Heart right ventricle (tissue), 16 donors: ENCODE measurements around the gene GPR12. TPM values are rescaled to one million over a fixed set of nuclear protein-coding genes. Genes with fewer than 3 reads are reported as not detected.

Experiments
- ATAC-seq, 8 donors: fragments of 200-7000 bp; cut with Tn5 transposase; one replicate each; pipeline ENCODE4 v1.9.1; 2020; ENCODE audit warnings: mild to moderate bottlenecking in 8 of 8, moderate library complexity in 8 of 8, moderate number of reproducible peaks in 1 of 8
- DNase-seq, 2 donors: peaks; one replicate each; pipeline ENCODE4 v3.0.0-alpha.2; 2020
- H3K27ac ChIP-seq, 10 donors: fragments of 200-600 bp; sonication (generic) in 2 of 10; one replicate each; pipeline versions ENCODE4 v1.5.0 to v1.8.0; 2020 to 2022; ENCODE audit warnings: mild to moderate bottlenecking in 3 of 10
- H3K27me3 ChIP-seq, 7 donors: fragments of 200-600 bp; one replicate each; pipeline ENCODE4 v1.8.0; 2021 to 2022; ENCODE audit warnings: mild to moderate bottlenecking in 2 of 7
- H3K36me3 ChIP-seq, 9 donors: fragments of 200-600 bp; sonication (generic) in 1 of 9; one replicate each; pipeline versions ENCODE4 v1.5.0 to v1.8.0; 2020 to 2022; ENCODE audit warnings: mild to moderate bottlenecking in 2 of 9
- H3K4me1 ChIP-seq, 9 donors: fragments of 200-600 bp; sonication (generic) in 1 of 9; one replicate each; pipeline versions ENCODE4 v1.5.0 to v1.8.0; 2020 to 2022; ENCODE audit warnings: mild to moderate bottlenecking in 4 of 9
- H3K4me3 ChIP-seq, 10 donors: fragments of 200-600 bp; sonication (generic) in 2 of 10; one replicate each; pipeline versions ENCODE4 v1.5.0 to v1.8.0; 2020 to 2022; ENCODE audit warnings: mild to moderate bottlenecking in 7 of 10, moderate library complexity in 2 of 10
- H3K9me3 ChIP-seq, 11 donors: fragments of 200-600 bp in 10 of 11; sonication (generic) in 2 of 11; one replicate each; pipeline versions ENCODE4 v1.5.0 to v1.8.0; 2013 to 2022; ENCODE audit warnings: mild to moderate bottlenecking in 2 of 11, control low read depth in 1 of 11, moderate library complexity in 1 of 11
- CTCF ChIP-seq, 9 donors: fragments of 200-600 bp; sonication (generic) in 2 of 9; IDR thresholded peaks; one replicate each; pipeline versions ENCODE4 v1.5.0 to v1.8.0; 2021 to 2022; ENCODE audit warnings: antibody characterized with exemption in 9 of 9, mild to moderate bottlenecking in 5 of 9, moderate library complexity in 1 of 9
- WGBS, 2 donors: extraction: QIAGEN DNeasy Blood & Tissue Kit; methylation state at CpG; one replicate each; pipeline ENCODE4 v1.1.7; 2013; ENCODE audit warnings: inconsistent platforms in 1 of 2; 5-methylcytosine and 5-hydroxymethylcytosine counted together
- intact Hi-C, 10 donors: fragments of 100-400 bp; cut with DNase I; formaldehyde crosslinking; loops; one replicate each; pipeline versions ENCODE4 v1.11.1 to v1.14.2; 2022
- polyA plus RNA-seq, 2 donors: library from polyadenylated mRNA; stranded (reverse); fragments of 200-250 nt; gene quantifications; one replicate each; pipeline ENCODE4 v1.2.3, GENCODE V29; 2013
- total RNA-seq, 10 donors: library from RNA; stranded (reverse); fragmentation: NEBNext Ultra II Directional in 3 of 10; extraction: Animal tissue kit (Norgen Biotek cat#: 25700) in 3 of 10; gene quantifications; one replicate each; pipeline versions ENCODE4 v1.2.1 to v1.2.4, GENCODE V29; 2021 to 2023
- donor health status: Arrhythmogenic right ventricular cardiomyopathy.
- donor health status: ischemic (EF 13 %, LVEDD 7.1; RV severe dilation, severe dysfunction).
- donor health status: healthy with polysubstance abuse.
- donor health status: DM: no; HTN: yes; CAD: no.
- donor health status: DM: no; HTN: no; CAD: no.
- donor health status: ischemic (EF 25% LVEDD 6.9; RV normal size, moderate dysfunction).
- donor health status: ischemic (EF 25% LVEDD 5.7; RV mildly dilated, moderate dysfunction).
- donor health status: healthy.
- donor health status: DM: yes; HTN: yes; CAD: no.
- donor health status: Ischemic cardiomyopathy.
- donor health status: ischemic (EF 35%, LVEDD 5.7; RV mildly dilated, moderate dysfunction).
- donor health status: nonischemic (EF 11% LVEDD 7.7; RV severe dilation, severe dysfunction).
- donor health status: DM: yes; HTN: yes; CAD: no.
- donor health status: PGD.
- donor health status: ischemic (EF 29% LVEDD 5.4; RV normal size, mild dysfunction).
- donor health status: nonischemic (EF 23%, LVEDD 6.1; RV moderate dilation, normal function).

GPR12 gene
- total and polyA plus RNA-seq, 12 donors = 0.04 to 0.22 (median 0.09) TPM; not detected in 4

- Histone ChIP-seq H3K36me3 (no peaks in the 10 kb centered on the region), H3K9me3 (no peaks in the 10 kb centered on the region), H3K4me1 (peaks cover 0 to 3% (median 0%) of the 10 kb centered on the region in 9 donors), H3K27ac (no peak overlapping the region), H3K27me3 (peaks cover 0 to 9% (median 3%) of the 10 kb centered on the region in 7 donors), H3K4me3 (no peak overlapping the region)
- no peak for DNase-seq
- peak in 3 of 8 donors; percentile 25 to 52 (median 46) for ATAC-seq
- 57 to 77% methylated on average over 26 of the region's 26 CpGs for WGBS, 2 donors
- intact Hi-C loops = no loop called here
- no peak for TF ChIP-seq CTCF (IDR thresholded peaks at IDR 0.05)
Observed at GRCh38 chr13:26721251-26722121, 39.1 kb downstream of the GPR12 start.

- Histone ChIP-seq H3K27ac (no peak overlapping the region), H3K9me3 (no peaks in the 10 kb centered on the region), H3K36me3 (no peaks in the 10 kb centered on the region), H3K4me1 (no peaks in the 10 kb centered on the region), H3K27me3 (peaks cover 0 to 9% (median 3%) of the 10 kb centered on the region in 7 donors), H3K4me3 (no peak overlapping the region)
- intact Hi-C loops = no loop called here
- 29 to 44% methylated on average over 5 of the region's 5 CpGs for WGBS, 2 donors
- DNase-seq = no peak
- TF ChIP-seq CTCF (IDR thresholded peaks at IDR 0.05) = peak in 2 of 9 donors; percentile 16 to 17
- ATAC-seq = no peak
Observed at GRCh38 chr13:26719356-26719945, 41.1 kb downstream of the GPR12 start.

GRCh38 chr13:26718872-26719271 lies 41.7 kb downstream of the GPR12 start:
- TF ChIP-seq CTCF (IDR thresholded peaks at IDR 0.05) = no peak
- Histone ChIP-seq H3K9me3 (no peaks in the 10 kb centered on the region), H3K27me3 (peaks cover 0 to 9% (median 3%) of the 10 kb centered on the region in 7 donors), H3K27ac (no peak overlapping the region), H3K4me3 (no peak overlapping the region), H3K4me1 (no peaks in the 10 kb centered on the region), H3K36me3 (no peaks in the 10 kb centered on the region)
- no peak for ATAC-seq
- 77 to 78% methylated on average over 5 of the region's 5 CpGs for WGBS, 2 donors
- intact Hi-C loops = no loop called here
- no peak for DNase-seq

GRCh38 chr13:26718146-26718545 lies 42.4 kb downstream of the GPR12 start:
- H3K9me3 ChIP-seq = no peaks in the 10 kb centered on the region
- 70 to 78% methylated on average over 8 of the region's 8 CpGs for WGBS, 2 donors

More at GRCh38 chr13:26718146-26718545, 42.4 kb downstream of the GPR12 start:
- intact Hi-C loops = no loop called here
- Histone ChIP-seq H3K27ac (no peak overlapping the region), H3K4me1 (no peaks in the 10 kb centered on the region), H3K27me3 (peaks cover 0 to 9% (median 3%) of the 10 kb centered on the region in 7 donors), H3K4me3 (no peak overlapping the region), H3K36me3 (no peaks in the 10 kb centered on the region)
- ATAC-seq = no peak
- no peak for DNase-seq
- TF ChIP-seq CTCF (IDR thresholded peaks at IDR 0.05) = no peak
